ENCODE results near the gene PTPN4.

PTPN4 gene

GRCh38 chr2:119846021-119846420 is 86.3 kb downstream of the PTPN4 start:
- DNase-seq (ENCODE audit: low read depth), result no peak
- no peak overlapping the region for H3K4me3 ChIP-seq (ENCODE audit: low read depth, low read length)
- no peak for TF ChIP-seq CTCF (IDR thresholded peaks at IDR 0.05; ENCODE audit: insufficient read depth, low read depth, low read length, missing control alignments)

- H3K4me3 ChIP-seq (ENCODE audit: low read depth, low read length), result no peak overlapping the region
- TF ChIP-seq CTCF (IDR thresholded peaks at IDR 0.05; ENCODE audit: insufficient read depth, low read depth, low read length, missing control alignments), result no peak
- DNase-seq (ENCODE audit: low read depth), result no peak
Measured at GRCh38 chr2:119849838-119850565, 90.3 kb downstream of the PTPN4 start.

GRCh38 chr2:119852214-119852613 is 92.5 kb downstream of the PTPN4 start:
- DNase-seq (ENCODE audit: low read depth), result no peak
- TF ChIP-seq CTCF (IDR thresholded peaks at IDR 0.05; ENCODE audit: insufficient read depth, low read depth, low read length, missing control alignments), result no peak
- H3K4me3 ChIP-seq (ENCODE audit: low read depth, low read length), result no peak overlapping the region

GRCh38 chr2:119853777-119854399 is 94.2 kb downstream of the PTPN4 start:
- no peak overlapping the region for H3K4me3 ChIP-seq (ENCODE audit: low read depth, low read length)
- no peak for TF ChIP-seq CTCF (IDR thresholded peaks at IDR 0.05; ENCODE audit: insufficient read depth, low read depth, low read length, missing control alignments)
- no peak for DNase-seq (ENCODE audit: low read depth)

- no peak for DNase-seq (ENCODE audit: low read depth)
- TF ChIP-seq CTCF (IDR thresholded peaks at IDR 0.05; ENCODE audit: insufficient read depth, low read depth, low read length, missing control alignments), result no peak
- H3K4me3 ChIP-seq (ENCODE audit: low read depth, low read length), result no peak overlapping the region
Measured at GRCh38 chr2:119856469-119856901, 96.8 kb downstream of the PTPN4 start.

GRCh38 chr2:119857742-119858141 is 98.0 kb downstream of the PTPN4 start:
- H3K4me3 ChIP-seq (ENCODE audit: low read depth, low read length), result no peak overlapping the region
- no peak for DNase-seq (ENCODE audit: low read depth)
- TF ChIP-seq CTCF (IDR thresholded peaks at IDR 0.05; ENCODE audit: insufficient read depth, low read depth, low read length, missing control alignments), result no peak

Data from GM12865 (cell line).